Stimulated activated CD8-positive, alpha-beta memory T cell treated with anti-CD3 and anti-CD28 coated beads, Interleukin-7, amount 100 ng/mL, for 4 hours (primary cell): ENCODE measurements around the gene DPP10.

Source experiments
- DNase-seq, 2 donors: peaks; one replicate each; pipeline ENCODE4 v3.0.0-alpha.2; 2020; ENCODE audit warnings: low read depth in 2 of 2

Gene DPP10

GRCh38 chr2:115733190-115733775, 1290.8 kb downstream of the DPP10 start:
- no peak for DNase-seq

- no peak for DNase-seq
These were observed 1295.7 kb downstream of the DPP10 start for GRCh38 chr2:115738111-115738510.

GRCh38 chr2:115739574-115739973, 1297.1 kb downstream of the DPP10 start:
- no peak for DNase-seq

- no peak for DNase-seq
These were observed 1303.7 kb downstream of the DPP10 start for GRCh38 chr2:115746151-115746550.

GRCh38 chr2:115757286-115757685, 1314.8 kb downstream of the DPP10 start:
- DNase-seq: no peak

GRCh38 chr2:115763601-115764000, 1321.2 kb downstream of the DPP10 start:
- no peak for DNase-seq

- DNase-seq: no peak
These were observed 1329.1 kb downstream of the DPP10 start for GRCh38 chr2:115771516-115771915.

- DNase-seq: no peak
These were observed 1331.9 kb downstream of the DPP10 start for GRCh38 chr2:115774361-115774760.

GRCh38 chr2:115779085-115779632, 1336.7 kb downstream of the DPP10 start:
- DNase-seq: no peak

- no peak for DNase-seq
These were observed 1339.8 kb downstream of the DPP10 start for GRCh38 chr2:115782286-115782685.

GRCh38 chr2:115796078-115796477, 1353.6 kb downstream of the DPP10 start:
- no peak for DNase-seq

- DNase-seq: no peak
These were observed 1364.8 kb downstream of the DPP10 start for GRCh38 chr2:115807276-115807675.

- no peak for DNase-seq
These were observed 1383.5 kb downstream of the DPP10 start for GRCh38 chr2:115825912-115826311.

- no peak for DNase-seq
These were observed 1390.8 kb downstream of the DPP10 start for GRCh38 chr2:115833196-115833595.

GRCh38 chr2:115838539-115838938, 1396.1 kb downstream of the DPP10 start:
- DNase-seq: no peak

- no peak for DNase-seq
These were observed 1399.9 kb downstream of the DPP10 start for GRCh38 chr2:115842306-115842705.

GRCh38 chr2:115848192-115848591, 1405.8 kb downstream of the DPP10 start:
- no peak for DNase-seq

GRCh38 chr2:115867024-115867423, 1424.6 kb downstream of the DPP10 start:
- DNase-seq: no peak

GRCh38 chr2:115874427-115874826, 1432.0 kb downstream of the DPP10 start:
- no peak for DNase-seq

- no peak for DNase-seq
These were observed 1438.1 kb downstream of the DPP10 start for GRCh38 chr2:115880558-115880957.

GRCh38 chr2:115887209-115887776, 1444.9 kb downstream of the DPP10 start:
- no peak for DNase-seq
